GM19468 (cell line): ENCODE results near the gene SMAD3.

Experiments used
- ATAC-seq: cut with Tn5 transposase; IDR thresholded peaks from one replicate; pipeline ENCODE4 v1.9.1; 2021; ENCODE audit warnings: mild to moderate bottlenecking, moderate library complexity, moderate number of reproducible peaks; ENCODE audit not compliant: unreplicated experiment; ENCODE audit errors: extremely low read depth

The SMAD3 gene

GRCh38 chr15:67105991-67106763 lies 40.8 kb downstream of the SMAD3 start:
- no peak for ATAC-seq

- ATAC-seq = no peak
These were observed 41.3 kb downstream of the SMAD3 start for GRCh38 chr15:67106764-67107013.

GRCh38 chr15:67107014-67107812 lies 41.8 kb downstream of the SMAD3 start:
- ATAC-seq = no peak

GRCh38 chr15:67108122-67108961 lies 42.9 kb downstream of the SMAD3 start:
- no peak for ATAC-seq

DNA sequence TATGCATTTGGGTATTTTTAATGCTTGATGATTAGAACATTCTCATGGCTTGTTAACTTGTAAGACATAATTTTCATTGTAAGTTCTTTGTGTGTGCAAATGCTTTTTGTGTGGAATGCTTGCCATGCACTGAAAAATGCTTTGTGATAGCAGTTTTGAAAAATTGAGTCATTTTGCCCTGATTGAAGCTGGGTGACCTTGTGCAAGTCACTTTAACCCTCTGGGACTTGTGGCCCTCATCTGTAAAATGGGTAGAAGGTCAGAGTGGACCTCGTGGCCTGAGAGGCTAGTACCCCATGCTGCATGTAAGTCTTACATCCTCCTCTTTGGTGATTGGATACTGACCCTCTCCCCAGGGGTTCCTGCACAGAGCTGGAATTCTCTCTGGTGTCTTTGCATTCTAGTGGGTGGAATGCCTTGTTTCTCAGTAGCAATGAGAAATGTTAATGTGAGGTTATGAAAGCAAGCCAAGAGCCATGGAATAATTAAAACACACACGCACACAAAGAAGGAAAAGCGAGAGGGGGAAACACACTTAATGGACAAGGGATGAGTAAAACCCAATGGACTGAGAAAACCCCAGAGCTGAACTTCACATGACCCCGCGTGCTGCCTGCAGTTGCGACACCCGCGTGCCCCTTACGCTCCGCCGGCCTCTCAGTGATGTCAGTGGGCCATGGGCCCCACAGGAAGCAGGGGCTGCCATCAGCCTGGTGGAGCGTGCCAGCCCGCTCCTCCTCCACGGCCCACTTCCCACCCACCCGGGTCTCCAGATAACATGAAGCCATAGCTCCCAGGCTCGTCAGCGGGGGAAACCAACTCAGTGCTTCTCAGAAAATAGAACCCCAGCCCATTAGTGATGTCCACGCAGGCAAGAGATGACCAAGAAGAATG lies 44.0 kb downstream of the SMAD3 start:
- peak; percentile 78 for ATAC-seq

DNA sequence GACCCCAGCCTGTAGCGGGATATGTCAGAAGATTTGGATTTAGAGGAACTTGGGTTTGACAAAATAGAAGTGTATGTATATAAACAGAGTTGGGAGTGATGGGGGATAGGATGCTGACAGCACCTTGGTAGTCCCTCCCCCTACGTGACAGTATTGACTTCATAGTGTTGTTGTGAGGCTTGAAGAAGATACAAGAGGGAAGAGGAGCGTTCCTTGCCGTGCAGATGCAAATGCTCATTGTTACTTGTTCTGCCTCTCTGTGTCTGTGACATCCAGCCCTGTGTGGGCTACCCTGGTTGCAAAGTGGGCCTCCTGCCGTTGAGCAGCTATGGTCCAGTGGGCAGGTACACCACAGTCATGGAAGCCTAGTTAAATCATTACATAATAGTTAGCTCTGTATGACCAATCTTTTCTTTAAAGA lies 45.0 kb downstream of the SMAD3 start:
- ATAC-seq = no peak

DNA sequence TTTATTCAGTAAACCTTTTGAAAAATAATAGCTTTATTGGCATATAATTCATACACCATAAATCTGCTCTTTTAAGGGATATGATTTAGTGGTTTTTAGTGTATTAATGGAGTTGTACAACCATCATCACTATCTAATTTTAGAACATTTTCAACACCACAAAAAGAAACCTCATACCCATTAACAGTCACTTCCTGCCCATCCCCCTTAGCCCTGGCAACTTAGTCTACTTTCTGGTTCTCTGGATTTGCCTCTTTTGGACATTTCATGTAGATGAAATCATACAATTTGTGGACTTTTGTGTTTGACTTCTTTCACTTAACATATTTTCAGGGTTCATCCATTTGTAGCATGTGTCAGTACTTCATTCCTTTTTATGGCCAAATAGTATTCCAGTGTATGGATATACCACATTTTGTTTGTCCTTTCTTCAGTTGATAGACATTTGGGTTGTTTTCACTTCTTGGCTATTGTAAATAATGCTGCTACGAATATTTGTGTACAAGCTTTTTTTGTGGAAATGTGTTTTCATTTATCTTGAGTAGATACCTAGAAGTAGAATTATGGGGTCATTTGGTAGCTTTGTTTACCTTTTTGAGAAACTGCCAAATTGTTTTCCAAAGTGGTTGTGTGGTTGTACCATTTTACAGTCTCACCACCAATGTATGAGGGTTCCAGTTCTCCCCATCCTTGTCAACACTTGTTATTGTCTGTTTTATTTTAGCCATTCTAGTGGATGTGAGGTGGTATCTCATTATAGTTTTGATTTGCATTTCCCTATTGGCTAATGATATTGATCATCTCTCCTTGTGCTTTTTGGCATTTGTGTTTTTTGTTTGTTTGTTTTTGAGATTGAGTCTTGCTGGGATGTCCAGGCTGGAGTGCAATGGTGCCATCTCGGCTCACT lies 45.8 kb downstream of the SMAD3 start:
- no peak for ATAC-seq

- ATAC-seq = no peak
These were observed 48.6 kb downstream of the SMAD3 start for GRCh38 chr15:67114046-67114445.

DNA sequence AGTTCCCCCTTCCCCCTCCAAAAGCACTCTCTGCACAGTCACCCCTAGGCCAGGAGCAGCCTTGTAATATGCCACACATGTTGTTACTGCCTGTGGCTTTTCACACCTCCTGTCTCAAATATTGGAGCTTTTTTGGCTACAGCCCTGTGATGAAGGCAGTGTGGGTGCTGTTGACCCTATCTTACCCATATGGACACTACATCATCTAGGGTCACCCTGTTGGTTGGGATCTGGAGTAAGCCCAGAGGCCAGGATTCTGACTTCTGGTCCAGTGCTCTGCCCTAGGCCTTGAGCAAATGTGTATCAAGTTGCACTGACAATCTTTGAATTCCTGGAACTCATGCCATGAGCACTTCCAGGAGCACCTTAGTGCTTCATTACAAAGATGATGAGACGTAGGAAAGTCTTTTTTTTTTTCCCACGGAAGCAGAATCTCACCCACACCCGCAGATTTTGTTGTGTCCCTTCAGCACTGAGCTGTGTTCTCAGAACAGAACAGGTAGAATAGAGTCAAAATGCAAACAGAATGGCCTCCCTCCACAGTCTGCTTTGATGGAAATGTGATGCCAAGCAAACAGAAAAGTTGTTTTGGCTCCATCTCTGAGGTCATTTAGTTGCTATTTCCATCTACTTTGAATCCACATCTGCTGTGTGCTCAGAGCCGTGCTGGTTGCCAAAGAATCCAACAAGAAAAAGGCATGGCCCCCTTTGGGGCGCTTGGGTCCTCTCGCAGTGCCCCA lies 49.6 kb downstream of the SMAD3 start:
- ATAC-seq = no peak

- no peak for ATAC-seq
These were observed 50.2 kb downstream of the SMAD3 start for GRCh38 chr15:67115586-67115969.

DNA sequence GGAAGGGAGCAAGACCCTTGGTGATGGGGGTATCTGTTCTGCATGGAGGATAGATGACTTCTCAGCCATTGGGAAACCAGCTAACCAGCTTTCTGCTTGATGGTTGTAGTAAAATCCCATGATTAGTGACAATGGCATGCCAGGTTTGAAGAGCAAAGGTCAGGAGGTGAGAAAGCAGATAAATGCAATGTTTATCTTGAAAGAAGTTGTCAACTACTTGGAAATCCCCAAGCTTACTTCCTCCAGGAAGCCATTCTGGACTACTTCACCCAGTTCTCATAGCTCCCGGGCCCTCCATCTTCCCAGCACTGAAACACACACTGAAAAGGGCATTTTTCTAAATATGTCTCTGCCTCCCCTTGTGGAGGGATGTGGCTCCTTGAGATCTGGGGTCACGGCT lies 51.3 kb downstream of the SMAD3 start:
- ATAC-seq = no peak

DNA sequence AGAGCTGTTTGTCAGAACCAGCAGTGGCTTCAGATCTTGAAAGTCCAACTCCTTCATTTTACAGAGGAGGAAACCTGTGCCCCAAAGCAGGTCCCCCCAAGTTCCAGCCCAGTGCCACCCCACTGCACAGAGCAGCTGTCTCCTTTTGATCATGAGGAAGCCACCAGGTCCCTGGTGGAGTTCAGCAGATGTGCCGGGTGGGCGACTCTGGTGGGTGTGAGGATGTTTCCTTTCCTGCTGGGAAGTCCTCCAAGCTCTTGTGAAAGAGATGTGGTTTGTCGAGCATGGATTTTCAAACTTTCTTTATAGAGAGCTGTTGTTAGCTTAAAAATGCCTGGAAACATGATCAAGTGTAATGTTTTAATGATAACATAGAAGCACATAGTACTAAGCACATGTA lies 52.0 kb downstream of the SMAD3 start:
- ATAC-seq = no peak

- no peak for ATAC-seq
These were observed 53.4 kb downstream of the SMAD3 start for GRCh38 chr15:67118808-67119207.

DNA sequence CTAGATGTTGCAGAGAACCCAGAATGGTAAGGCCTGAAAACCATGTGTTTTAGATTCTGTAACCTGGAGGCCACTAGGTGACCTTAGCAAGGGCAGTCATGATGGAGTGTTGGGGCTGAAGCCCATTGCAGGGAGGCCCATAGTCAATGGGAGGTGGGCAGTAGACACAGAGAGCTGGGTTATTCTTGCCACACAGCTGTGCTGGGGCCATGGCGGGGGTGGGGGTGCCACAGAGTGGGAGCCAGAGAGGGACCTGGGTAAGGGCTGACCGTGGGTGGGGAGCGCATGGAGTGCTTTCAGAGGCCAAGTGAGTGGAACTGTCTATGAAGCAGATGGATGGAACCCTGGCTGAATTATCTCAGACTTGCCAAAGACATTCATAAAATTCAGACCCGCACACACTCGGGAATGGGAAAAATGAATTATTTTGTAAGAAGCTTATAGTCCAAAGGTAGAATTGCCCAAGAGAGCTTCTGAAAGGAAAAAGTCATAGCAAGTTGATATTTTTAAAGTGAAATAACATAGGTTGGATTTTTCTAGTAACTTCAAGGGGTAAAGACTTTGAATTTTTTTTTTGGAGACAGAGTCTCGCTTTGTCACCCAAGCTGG lies 53.9 kb downstream of the SMAD3 start:
- ATAC-seq = no peak

DNA sequence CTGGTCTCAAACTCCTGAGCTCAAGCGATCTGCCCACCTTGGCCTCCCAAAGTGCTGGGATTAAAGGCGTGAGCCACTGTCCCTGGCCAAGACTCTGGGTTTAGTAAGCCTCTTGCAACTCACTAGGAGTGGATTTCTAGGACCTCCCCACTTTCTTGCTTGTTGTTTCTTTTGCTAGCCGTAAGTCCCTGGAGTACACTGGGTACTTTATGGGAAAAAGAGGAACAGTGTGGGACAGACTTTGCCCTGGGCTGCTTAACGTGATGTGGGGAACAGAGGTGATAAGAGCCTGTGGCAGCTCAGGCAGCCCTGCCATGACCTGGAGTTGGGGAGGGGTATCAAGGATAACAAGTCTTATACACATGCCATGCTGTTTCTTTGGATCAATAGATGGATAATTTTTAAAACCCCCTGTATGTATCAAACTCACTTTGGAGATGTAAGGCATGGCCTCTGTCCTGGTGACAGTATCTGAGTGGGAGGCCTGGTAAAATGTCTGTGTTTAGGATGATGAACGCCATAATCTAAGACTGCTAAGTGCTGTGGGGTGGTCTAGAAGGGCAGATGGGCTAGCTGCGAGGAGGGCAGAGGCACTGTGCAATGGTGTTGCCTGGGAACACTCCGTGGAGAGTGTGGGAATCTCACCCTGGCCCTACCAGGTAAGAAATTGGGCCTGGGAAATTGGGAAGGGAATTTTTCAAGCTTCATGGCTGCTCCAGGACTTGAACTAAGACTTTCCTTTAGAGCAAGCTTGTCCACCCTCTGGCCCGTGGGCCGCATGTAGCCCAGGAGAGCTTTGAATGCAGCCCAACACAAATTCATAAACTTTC lies 54.8 kb downstream of the SMAD3 start:
- ATAC-seq = no peak

DNA sequence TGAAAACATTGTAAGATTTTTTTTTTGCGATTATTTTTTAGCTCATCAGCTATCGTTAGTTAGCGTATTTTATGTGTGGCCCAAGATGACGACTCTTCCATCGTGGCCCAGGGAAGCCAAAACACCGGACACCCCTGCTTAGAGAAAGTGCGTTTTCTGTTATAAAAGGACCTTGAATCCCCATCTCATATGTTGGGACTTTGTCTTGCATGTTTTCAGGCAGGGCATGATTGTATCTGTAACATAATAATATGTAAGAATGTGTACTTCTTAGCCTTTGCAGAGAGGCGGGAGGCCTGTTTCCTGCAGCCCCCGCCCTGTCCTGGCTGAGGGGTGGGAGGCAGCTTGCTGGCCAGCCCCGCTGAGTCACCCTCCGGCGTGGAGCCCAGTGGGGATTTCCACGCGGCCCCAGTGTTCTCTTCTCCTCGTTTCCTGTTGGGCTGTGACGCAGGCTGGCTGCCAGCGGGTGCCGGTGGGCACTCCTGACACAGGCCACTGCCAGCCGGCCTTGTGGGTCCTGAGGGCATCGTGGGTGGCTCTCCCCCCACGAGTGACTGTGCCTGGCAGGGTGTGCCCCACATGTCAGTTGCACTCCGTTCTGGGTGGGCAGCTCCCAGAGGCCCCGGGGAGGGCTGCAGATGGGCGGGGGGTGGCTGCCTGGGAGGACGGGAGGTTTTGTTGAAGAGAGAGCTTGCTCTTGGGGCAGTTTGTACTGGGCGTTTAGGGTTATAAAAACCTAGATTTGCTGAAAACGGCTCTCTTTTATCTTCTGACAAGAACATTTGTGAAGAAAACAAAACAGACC lies 55.6 kb downstream of the SMAD3 start:
- ATAC-seq = no peak
